Cerebellar nuclear complex (tissue), 1 donor: ENCODE results near the gene ZMYND11.

Experiments
- DNase-seq, 2 experiments: peaks; one replicate each; lab custom pipeline; 2025; lab: John Stamatoyannopoulos, UW

Gene ZMYND11

GRCh38 chr10:135132-135600, at the start of gene ZMYND11:
Gene ZMYND11 (plus strand): TSS chr10:135455. CDS start chr10:180013, 44,558 bp downstream.
- no peak for DNase-seq

DNA sequence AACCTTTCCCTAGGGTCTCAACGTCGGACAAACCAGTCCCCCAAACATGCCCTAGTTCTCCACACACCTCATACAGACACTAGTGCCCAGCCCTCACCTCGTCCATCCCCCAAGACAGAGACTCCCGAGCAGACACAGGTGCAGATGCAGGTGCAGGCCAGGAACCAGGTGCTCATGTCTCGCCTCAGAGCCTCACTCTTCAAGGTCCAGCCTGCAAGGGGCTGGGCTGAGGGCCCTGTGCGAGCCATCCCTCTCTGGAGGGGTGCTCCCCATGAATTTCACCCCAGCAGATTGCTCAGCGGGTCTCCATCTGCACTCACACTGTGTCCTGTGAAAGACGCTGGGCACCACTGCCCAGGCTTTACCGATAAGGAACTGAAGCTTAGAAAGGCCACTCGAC, 49.2 kb upstream of the ZMYND11 start:
- DNase-seq: no peak

- no peak for DNase-seq
These were observed 47.8 kb upstream of the ZMYND11 start for GRCh38 chr10:87177-88080.

GRCh38 chr10:88253-88652, 47.0 kb upstream of the ZMYND11 start:
- DNase-seq: no peak

GRCh38 chr10:89248-89647, 46.0 kb upstream of the ZMYND11 start:
- no peak for DNase-seq

DNA sequence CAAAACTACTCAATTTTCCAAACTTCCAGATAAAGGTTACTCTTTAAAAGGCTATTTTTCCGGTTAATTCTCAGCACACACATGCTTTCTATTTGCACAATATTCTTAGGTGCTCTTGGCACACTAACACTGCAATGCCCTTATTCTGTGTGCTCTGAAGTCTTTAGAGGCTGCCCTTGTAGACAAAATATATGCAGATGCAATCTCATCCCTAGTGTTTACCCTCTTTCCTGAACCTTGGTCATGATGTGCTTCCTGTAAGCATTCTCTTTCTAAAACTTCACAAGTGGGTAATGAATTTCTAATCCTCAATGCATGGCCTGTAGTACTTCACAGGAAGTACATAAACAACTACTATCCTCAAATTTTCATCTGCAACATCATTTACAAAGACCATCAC, 45.1 kb upstream of the ZMYND11 start:
- no peak for DNase-seq

DNA sequence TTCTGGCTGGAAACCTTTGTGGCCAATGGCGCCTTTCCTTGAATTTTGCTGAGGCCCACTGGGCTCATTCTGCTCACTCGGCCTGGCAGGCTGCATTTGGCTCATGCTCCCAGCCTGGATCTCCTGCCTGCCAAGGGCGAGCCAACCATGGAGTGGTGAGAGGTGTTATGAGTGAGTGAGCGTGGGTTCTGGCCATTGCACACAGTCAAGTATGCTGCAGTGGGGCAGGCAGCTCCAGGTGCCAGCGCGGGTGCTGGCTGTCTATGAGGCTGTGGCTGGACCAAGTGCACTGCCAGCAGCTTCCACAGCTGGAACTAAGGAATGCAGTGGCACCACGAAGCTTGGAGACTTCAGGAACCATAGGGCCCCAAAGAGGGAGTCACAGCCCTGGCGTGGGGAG, 43.9 kb upstream of the ZMYND11 start:
- DNase-seq: no peak

DNA sequence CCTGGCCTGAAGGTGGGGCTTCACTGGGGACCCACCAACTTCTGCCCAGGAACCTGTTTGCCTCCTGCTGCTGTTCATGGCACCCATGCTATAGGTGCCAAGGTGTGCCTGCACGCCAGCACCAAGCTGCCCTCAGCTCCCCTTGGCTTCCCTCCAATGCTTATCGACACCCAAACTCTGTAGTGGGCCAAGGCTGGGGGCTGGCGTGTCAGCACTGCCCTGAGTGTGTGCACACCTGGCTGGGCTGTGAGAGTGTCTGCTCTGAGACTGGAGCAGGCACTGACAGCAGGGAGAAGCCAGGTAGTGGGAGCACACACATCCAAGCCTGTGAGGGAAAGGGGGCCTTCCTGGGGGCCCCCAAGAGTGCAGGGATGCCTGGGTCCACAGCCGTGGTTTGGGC, 43.1 kb upstream of the ZMYND11 start:
- DNase-seq: no peak

GRCh38 chr10:92846-93245, 42.4 kb upstream of the ZMYND11 start:
- DNase-seq: no peak

DNA sequence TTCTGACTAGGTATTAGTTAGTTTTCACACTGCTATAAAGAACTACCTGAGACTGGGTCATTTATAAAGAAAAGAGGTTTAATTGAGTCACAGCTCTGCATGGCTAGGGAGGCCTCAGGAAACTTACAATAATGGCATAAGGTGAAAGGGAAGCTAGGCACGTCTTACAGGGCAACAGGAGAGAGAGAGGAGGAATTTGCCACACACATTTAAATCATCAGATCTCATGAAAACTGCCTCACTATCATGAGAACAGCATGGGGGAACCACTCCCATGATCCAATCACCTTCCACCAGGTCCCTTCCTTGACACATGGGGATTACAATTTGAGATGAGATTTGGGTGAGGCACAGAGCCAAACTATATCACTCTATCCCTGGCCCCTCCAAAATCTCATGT, 40.6 kb upstream of the ZMYND11 start:
- no peak for DNase-seq

DNA sequence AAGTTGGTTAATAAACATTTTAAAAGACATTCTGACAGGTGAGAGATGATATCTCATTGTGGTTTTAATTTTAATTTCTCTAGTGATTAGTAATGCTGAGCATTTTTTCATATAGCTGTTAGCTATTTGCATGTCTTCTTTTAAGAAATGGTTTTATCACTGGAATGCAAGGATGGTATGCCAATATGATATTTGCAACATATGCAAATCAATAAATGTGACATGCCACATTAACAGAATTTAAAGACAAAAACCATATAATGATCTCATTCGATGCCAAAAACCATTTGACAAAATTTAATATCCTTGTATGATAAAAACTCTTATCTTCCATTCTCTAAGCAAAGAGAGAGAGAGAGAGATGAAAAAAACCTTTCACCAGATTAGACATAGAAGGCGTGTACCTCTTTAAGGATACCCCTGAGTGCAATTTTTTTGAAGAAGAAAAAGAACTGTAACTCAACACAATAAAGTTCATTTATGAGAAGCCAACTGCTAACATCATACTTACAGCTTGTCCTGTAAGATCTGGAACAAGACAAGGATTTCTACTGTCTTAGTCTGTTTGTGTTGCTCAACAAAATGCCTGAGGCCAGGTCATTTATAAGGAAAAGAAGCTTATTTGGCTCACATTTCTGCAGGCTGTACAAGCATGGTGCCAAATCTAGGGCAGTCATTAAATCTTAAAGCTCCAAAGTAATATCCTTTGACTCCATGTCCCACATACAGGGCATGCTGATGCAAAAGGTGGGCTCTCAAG, 39.7 kb upstream of the ZMYND11 start:
- no peak for DNase-seq

- no peak for DNase-seq
These were observed 38.8 kb upstream of the ZMYND11 start for GRCh38 chr10:96466-96865.

- DNase-seq: no peak
These were observed 30.8 kb upstream of the ZMYND11 start for GRCh38 chr10:104416-104815.

DNA sequence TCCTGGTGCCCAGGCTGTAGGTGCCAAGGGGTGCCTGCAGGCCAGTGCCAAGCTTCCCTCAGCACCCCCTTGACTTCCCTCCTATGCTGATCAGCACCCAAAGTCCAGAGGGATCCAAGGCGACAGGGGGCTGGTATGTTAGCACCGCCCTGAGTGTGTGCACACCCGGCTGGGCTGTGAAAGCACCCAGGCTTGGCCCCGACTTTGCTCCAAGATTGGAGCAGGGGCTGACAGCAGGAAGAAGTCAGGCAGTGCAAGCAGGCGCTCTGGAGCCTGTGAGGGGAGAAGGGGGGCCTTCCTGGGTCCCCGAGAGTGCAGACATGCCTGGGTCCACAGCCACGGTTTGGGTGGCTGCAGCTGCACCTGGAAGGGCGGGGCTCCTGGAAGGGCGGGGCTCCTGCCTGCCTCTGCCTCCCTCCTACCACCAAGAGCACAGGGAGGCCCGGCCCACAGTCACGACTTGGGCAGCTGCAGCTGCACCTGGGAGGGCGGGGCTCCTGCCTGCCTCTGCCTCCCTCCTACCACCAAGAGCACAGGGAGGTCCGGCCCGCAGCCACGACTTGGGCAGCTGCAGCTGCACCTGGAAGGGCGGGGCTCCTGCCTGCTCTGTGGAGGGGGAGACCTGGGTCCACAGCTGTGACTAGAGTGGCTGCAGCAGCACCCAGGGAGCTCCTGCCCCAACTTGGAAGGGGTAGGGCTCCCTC, 30.2 kb upstream of the ZMYND11 start:
- no peak for DNase-seq

DNA sequence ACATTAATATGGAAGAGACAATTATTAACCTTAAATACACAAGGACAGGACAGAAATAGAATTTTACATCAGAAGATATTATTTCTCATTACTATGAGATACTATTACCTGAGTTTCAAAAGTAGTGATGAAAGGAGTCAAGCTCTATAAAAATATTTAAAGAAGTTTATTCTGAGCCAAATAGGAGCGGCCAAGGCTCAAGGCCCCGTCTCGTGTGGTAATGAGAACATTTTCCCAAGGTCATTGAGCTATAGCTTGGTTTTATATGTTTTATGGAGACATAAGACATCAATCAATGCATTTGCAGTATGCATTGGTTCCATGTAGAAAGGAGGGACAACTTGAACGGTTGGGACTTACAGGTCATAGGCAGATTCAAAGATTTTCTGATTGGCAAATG, 29.4 kb upstream of the ZMYND11 start:
- DNase-seq: no peak

GRCh38 chr10:106740-107139, 28.5 kb upstream of the ZMYND11 start:
- no peak for DNase-seq

- DNase-seq: no peak
These were observed 23.0 kb upstream of the ZMYND11 start for GRCh38 chr10:112246-112645.

DNA sequence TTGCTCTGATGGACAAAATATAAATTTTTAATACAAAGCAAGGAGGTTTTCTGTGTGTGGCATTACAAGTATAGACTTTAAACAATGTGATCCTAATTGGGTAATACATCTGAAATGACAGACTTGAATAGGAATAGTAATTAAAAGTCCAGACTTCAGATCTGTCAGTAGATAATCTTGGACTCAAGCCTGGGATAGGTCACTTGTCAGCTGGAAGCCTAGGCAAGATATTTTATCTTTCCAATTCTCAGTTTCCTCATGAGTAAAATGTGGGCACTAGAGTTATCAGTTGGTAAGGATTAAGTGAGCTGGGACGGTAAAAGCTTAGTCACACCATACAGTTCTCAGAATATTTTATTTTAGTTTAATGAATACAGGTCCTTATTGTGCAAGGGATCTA, 10.4 kb upstream of the ZMYND11 start:
- DNase-seq: no peak

DNA sequence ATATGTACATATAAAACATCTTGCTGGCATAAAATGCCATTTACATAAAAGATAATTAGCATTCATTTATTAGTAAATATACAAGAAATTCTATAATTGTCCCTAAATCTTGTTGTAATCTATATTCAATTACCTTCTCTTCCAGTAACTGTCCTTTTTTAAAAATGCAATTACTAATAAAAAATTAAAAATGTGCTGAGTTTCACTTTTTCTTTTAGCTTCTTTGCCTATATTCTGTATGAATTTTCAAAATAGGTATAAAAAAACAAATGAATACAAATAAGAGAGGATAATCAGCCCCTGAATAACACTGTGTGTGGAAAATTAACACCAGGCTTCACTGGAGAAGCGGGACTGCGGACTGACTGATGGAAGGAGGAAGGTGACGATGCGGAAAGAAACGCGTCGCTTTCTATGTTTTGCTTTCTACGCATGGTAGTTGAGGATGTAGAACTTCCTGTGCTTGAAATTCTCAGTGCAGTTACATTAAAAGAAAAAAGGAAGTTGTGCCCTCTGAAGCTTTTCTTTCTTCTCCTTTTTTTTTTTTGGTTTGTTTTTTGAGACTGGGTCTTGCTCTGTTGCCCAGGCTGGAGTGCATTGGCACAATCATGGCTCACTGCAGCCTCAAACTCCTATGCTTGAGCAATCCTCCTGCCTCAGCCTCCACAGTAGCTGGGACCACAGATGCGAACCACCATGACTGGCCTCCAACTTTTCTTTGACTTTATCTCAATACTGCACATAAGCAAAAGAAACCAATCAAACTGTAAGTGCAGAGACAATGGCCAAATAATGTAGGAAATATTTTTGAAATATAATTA, 7.4 kb upstream of the ZMYND11 start:
- DNase-seq: no peak

GRCh38 chr10:129810-130209, 5.4 kb upstream of the ZMYND11 start:
- DNase-seq: no peak
